GM12891 (cell line): Measurements from ENCODE around the gene PRKACA.

ENCODE experiments used
- POLR2AphosphoS5 ChIP-seq: IDR thresholded peaks from 2 replicates; pipeline ENCODE4 v1.6.1; 2011; ENCODE audit warnings: low read depth, low read length, control low read depth
- TAF1 ChIP-seq: IDR thresholded peaks from 2 replicates; pipeline ENCODE4 v1.6.1; 2011; ENCODE audit warnings: low read depth, low read length, control low read depth

DNA sequence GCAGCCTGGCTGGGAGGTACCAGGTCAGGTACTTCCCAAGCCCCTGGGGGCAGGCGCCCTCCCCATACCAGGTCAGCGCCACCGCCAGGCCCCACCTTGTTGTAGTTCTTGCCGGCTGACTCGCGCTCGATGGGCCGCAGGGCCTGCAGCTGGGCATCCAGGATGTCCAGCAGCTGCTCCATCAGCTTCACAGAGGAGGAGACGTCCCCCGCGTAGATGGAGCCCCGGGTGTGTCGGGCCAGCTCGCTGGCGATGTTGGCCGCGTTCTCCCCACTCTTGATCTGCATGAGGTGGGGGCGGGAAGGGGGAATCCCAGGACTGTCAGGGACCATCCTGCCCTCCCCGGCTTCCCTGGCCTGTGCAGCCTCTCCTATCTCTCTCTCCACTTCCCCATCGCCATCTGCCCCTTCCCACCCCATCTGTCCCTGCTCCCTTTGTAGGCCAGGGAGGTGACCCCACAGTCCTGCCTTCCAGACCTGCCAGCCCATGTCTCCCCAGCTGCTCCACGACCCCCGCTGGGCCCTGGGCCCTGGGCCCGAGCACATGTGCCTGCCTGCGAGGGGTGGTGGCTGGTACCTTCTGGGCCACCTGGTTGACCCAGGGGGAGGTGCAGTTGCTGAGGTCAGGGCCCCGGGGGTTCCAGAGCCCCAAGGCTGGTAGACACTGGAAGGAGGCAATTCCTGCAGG is 42.6 kb upstream of the PRKACA start:
- TF ChIP-seq TAF1: no peak
- TF ChIP-seq POLR2AphosphoS5: no peak
